ENCODE data around the gene ZSCAN30. TPM values are rescaled to one million over a fixed set of nuclear protein-coding genes. Genes with fewer than 3 reads are reported as not detected.

ZSCAN30 gene
- total RNA-seq, 2 experiments from 2014 or later = 16.0 to 18.3 TPM

Other genes starting within 250 kb of the ZSCAN30 start
- 10 to 100 TPM; 49.0 to 53.6 TPM for gene MAPRE2, start 248.8 kb downstream of the ZSCAN30 start, total RNA-seq
- gene ZNF397, start 49.2 kb downstream of the ZSCAN30 start, total RNA-seq = 10 to 100 TPM; 11.3 to 12.7 TPM
- 10 to 100 TPM; 48.8 to 53.2 TPM for gene ZNF24, start 54.2 kb upstream of the ZSCAN30 start, total RNA-seq
- under 1 TPM; 0.32 to 0.60 TPM for gene ZNF396, start 87.1 kb upstream of the ZSCAN30 start, total RNA-seq
- 10 to 100 TPM; 12.9 to 19.4 TPM for gene INO80C, start 207.7 kb upstream of the ZSCAN30 start, total RNA-seq